ENCODE results near the gene VAV2.

Gene VAV2

GRCh38 chr9:133830711-133831110 is 161.4 kb downstream of the VAV2 start:
- no peak for DNase-seq

- no peak for DNase-seq
These were observed 161.8 kb downstream of the VAV2 start for GRCh38 chr9:133830310-133830709.

DNA sequence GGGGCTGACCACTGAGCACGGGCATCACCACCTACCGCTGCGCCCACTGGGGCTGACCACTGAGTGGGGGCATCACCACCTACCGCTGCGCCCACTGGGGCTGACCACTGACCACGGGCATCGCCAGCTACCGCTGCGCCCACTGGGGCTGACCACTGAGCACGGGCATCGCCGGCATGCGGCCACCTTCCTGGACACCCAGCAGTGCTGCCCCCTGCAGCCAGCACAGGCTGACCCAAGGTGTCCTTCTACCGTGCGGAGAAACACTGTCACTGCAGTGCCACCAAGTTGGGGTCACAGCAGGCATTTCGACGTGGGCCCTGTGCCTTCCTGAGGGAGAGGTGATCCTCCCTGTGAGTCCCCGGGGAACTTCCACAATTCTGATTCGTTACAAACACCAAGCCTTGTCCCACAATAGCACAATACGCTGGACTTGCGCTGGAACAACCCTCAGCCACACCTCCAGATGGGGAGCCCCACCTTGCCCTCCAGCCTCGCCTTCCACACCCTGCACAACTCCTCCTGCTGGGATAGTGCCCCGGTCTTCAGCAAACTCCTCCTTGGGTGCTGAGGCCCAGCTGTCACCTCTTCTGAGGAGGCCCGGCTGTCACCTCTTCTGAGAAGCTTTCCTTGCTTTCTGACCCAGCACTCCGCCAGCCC is 163.7 kb downstream of the VAV2 start:
- no peak for DNase-seq

DNA sequence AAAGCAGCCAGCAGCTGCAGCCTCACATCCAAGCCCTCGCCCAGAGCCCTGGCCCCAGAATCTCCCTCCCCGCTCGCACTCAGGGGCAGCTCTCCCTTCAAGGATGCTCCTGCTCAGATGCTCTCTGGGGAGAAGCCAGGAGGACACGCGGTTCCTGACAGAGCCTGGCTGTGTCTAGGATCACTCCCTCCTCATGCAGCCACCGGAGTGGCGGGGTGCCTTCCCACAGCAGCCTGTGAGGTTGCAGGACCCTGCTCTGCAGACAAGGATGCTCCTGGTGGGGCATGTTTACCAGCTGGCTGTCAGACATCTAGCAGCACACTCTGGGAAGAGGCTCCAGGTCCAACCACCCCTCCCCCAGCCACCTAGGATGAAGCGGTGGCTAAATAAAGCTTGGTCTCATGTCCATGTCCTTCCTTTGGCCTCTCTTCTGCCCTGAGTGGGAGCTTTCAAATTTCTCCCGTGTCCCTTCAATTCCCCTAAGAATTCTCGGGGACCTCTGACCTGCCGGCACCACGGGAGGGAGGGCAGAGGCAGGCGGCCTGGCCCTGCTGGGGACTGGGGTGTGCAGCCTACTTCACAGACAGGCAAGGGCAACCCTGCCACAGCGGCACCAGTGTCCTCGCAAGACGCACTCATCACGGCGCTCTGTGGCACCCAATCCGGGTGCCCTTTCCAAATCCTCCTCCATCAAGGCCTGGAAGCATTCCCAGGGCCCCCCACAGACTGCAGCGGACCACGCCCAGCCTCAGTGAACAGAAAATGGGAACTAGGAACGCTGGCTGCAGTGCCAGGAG is 165.6 kb downstream of the VAV2 start:
- peak; percentile 60 for DNase-seq

- DNase-seq = no peak
These were observed 166.4 kb downstream of the VAV2 start for GRCh38 chr9:133825555-133826218.

GRCh38 chr9:133824802-133825186 is 167.3 kb downstream of the VAV2 start:
- no peak for DNase-seq

DNA sequence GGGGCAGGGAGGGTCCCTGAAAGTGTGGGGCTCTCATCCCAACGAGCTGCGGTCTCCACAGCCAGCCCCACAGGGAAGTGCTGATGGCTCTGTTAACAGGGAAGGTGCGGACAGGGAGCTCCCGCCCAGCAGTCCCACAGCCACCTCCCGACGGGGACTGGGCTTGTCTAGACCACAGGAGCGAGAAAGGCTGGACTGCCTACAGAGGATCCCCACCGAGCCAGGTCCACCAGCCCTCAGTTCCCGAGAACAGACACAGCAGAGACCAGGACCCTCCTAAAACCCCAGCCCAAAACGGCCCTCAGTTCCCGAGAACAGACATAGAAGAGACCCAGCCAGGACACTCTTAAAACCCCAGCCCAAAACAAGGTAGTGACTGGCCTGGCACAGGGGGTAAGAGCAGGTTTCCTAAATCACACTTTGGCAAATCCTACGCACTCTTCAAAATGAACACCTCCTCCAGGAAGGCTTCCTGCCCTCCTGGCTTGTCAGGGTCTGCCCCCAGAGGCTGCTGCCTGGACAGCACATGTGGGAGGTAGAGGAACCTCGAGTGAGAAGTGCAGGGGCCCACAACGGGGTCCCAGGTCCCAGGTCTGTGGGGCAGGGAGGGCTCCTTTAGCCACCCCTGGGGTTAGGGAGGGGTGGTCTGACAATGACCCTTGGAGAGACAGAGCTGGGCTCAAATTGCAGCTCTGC is 167.9 kb downstream of the VAV2 start:
- DNase-seq = no peak

- no peak for DNase-seq
These were observed 168.7 kb downstream of the VAV2 start for GRCh38 chr9:133823189-133824105.

DNA sequence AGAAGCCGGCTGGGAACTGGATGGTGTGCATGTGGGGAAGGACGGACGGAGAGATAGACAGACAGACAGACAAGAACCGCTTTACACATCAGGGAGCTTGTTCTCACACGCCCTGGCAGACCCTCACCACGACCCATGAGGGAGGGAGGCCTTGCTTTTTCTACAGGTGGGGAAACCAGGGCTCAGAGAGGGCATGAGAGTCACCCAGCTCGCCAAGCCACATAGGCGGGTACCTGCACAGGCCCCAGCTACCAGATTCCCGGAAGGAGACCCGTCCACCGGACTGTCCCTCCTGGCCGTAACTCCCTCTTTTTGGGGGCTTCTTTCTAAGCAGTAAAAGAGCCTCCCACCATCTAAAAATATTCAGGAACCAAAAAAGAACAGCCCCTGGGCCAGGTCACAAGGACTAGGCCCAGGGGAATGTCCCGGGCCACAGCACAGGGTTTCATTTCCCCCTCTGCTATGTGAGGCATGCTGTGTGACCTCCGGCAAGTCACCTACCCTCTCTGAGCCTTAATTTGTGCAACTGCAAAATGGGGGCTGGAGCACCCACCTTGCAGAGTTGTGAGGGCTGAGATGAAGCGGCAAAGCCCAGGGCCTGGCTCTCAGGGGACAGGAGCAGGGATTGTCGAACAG is 169.6 kb downstream of the VAV2 start:
- no peak for DNase-seq

DNA sequence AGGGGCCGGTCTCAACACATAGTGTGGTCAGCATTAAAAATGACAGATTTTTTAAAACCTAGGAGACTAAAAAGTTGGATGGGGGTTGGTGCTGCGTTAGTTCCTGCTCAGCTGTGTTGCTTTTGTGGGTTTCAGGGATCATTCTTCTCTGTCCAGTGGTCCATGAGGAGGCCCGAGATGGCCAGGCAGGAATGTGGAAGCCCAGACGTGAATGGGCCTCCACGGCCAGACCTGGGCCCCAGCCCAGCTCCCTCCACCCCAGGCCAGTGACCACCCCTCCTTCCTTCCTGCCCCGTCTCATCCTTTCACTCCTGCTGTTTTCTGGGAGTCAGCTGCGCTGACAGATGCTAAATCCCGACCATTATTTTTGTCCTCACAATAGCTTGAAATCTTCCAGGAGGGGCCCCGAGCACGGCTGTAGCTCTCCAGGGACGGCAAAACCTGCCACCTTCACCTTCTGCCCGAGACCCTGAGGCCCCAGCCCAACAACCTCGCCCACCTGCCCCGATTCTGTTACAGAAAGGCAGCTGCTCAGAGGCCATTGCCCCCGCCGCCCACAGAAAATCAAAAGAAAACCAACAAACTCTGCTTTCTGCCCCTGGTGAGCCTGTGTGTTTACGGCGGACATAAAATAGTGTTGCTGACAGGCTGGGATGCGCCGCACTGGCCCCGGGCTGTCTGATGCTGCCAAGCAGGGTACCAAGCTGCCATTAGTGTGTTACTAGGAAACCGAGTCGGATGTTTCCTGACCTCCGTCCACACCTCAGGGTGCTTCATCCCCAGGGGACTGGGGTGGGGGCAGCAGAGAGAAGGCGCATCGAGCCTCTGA is 170.3 kb downstream of the VAV2 start:
- peak; percentile 65 for DNase-seq

- no peak for DNase-seq
These were observed 172.2 kb downstream of the VAV2 start for GRCh38 chr9:133819923-133820322.

DNA sequence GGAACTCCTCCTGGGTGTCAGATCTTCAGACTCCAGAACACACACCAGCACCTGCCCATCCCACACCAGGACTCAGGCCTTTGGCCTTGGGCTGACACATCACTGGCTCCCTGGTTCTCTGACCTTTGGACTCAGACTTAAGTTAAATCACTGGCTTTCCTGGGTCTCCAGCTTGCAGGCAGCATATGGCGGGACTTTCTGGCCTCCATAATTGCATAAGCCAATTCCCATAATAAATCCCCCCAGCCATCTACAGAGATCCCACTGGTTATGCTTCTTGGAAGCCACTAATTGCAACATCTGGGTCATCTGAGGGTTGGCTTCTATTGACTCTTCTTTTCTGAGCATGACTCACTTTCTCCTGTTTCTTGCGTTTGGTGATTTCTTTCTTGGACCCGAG is 173.7 kb downstream of the VAV2 start:
- DNase-seq = no peak

DNA sequence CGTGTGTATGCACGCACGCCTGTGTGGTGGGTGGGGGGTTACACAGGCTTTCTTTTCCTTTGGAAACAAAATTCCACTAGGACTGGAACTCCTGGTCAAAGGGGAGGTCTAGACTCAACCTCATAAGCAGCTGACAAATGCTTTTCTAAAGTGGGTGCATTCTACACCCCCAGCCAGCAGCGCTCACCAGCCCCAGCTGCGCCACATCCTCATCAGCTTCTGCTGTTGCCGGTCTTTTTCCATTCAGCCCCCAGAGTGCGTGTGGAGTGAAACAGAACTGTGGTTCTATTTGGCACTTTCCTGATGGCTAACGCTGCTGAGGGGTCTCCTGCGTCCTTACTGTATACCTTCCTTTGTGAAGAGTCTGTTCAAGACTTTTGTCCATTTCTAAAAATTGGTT is 176.3 kb downstream of the VAV2 start:
- no peak for DNase-seq

DNA sequence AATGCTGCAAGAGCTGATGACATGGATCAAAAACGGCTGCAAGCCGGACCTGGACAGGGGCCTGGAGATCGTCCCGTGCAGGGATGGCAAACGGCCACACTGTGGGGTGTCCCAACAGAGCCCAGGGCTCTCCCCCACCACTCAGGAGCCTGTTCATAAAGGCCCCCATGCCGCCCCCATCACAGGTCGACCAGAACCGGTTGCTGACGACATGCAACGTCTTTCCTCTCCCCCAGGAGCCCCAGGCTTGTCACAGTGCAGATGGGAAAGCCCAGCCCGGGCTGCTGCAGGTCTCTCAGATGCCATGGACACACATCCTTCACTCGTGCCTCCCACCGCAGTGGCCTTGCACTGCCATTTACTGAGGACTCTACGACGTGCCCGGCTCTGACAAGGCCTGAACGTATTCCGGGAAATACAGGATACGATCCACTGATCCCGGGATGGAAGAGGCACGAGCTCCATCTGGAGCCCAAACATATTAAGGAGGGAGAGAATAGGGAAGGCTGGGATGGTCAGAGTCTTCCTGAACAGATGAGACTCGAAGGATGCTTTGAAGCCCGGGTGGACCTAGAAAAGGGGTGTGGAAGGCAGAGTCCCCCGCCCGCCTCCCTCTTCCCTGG is 177.4 kb downstream of the VAV2 start:
- DNase-seq = no peak

- peak; percentile 79 for DNase-seq
These were observed 178.2 kb downstream of the VAV2 start for GRCh38 chr9:133813749-133814585.

- DNase-seq = no peak
These were observed 179.0 kb downstream of the VAV2 start for GRCh38 chr9:133812941-133813748.

GRCh38 chr9:133812077-133812868 is 179.9 kb downstream of the VAV2 start:
- DNase-seq = no peak

- DNase-seq = peak; percentile 53
These were observed 180.7 kb downstream of the VAV2 start for GRCh38 chr9:133811471-133811870.

Data from eye (tissue), 1 donor.